Islet precursor cell (in vitro differentiated cells): ENCODE results near the gene ONECUT2.
"Not testable (repeated sequence)": the region's sequence is repeated elsewhere in the genome, so short reads cannot be mapped to it uniquely, and the experiment has no call there.

Experiments used
- DNase-seq: peaks from one replicate; pipeline ENCODE4 v3.0.0-alpha.2; 2018

Gene ONECUT2

DNA sequence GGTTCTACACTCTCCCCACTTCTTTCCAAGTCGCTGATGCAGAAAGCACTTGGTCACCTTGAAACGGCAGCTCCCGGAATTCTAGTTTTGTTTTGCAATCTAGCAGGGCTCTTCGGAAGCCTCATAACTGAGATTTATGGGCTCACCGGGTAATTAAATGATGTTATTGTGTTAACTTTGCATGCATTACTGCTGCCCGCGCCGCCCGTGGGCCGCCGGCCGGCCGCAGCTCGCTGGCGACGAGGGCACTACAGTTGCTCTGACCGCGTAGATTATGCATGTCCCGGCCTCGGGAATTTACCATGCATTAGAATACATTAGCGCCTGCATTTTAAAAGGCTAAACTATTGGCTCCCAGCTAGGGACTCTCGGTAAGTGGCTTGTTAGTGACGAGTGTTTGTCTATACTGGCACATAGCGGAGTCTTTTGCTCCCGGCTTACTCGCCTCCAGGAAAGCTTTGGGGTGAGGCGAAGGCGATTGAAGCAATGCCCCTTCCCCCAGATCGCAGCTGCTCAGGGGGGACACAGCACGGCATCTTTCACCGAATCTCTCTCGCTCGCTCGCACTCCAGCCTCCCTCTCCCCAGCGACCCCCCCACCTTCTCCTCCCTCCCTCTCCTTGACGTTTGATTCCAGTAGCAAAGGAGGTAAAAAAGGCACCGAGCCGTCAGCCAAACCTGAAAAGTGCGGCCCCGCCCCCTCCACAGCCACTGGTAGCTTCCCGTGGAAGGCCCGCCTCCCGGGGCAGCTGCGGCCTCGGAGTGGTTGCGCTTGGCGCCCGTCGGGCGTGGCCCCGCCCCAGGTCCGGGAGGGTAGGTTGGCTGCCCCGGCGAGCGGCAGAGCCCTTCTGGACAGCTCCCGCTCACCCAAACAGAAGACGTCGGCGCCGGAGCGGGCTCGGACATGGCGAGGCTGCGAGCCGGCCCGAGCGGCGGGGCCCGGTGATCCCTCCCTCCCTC is at the start of gene ONECUT2:
Gene ONECUT2, plus strand, starts transcription at position 839 of the 959 bp plus-strand sequence. CDS start 343 bp downstream, outside the sequence.
- peak; percentile 98 for DNase-seq

DNA sequence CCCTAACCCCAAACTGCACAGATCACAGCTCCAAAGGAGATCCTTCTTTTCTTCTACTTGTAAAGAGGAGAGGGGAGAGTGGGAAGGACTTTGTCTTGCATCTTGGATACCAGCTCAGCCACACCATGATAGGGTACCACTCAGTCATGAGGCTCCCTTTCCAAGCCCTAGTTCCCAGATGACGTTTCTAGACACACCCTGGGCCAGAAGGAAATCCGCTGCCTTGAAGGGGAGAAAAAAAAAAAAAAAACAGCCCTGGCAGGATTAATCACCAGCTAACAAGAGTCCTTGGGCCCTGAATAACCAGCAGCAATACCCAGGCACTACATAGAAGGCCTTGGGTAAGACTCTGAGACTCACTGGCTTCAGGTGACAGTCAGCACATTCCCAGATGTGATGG is 45.9 kb upstream of the ONECUT2 start:
- no peak for DNase-seq

DNA sequence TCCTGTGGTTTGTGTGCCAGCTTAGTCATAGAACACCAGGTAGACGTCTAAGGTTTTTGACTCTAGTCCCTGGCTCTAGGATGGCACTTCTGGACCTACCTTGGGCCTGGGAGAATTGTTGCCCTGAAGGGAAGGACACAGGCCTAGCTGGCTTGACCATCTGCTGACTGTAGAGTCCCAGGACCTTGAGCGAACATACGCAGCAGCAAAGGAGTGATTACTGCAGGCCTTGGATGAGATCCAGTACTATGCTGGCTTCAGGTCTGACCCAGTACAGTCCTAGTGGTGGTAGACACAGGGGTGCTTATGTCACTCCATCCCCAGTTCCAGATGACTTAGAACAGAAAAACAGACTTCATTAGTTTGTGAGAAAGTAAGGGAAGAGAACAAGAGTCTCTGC is 45.1 kb upstream of the ONECUT2 start:
- DNase-seq: no peak

DNA sequence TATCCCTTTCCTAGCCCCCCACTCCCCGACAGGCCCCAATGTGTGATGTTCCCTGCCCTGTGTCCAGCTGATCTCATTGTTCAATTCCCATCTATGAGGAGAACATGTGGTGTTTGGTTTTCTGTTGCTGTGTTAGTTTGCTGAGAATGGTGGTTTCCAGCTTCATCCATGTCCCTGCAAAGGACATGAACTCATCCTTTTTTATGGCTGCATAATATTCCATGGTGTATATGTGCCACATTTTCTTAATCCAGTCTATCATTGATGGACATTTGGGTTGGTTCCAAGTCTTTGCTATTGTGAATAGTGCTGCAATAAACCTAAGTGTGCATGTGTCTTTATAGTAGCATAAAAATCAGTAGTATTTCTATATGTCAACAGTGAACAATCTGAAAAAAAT is 40.4 kb upstream of the ONECUT2 start:
- not testable (repeated sequence) for DNase-seq

DNA sequence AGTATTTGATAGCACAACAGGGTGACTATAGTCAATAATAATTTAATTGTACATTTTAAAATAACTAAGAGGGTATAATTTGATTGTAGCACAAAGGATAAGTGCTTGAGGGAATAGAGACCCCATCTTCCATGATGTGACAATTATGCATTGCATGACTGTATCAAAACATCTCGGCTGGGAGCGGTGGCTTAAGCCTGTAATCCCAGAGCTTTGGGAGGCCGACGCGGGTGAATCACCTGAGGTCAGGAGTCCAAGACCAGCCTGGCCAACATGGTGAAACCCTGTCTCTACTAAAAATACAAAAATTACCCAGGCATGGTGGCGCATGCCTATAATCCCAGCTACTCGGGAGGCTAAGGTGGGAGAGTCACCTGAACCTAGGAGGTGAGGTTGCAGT is 38.3 kb upstream of the ONECUT2 start:
- not testable (repeated sequence) for DNase-seq

DNA sequence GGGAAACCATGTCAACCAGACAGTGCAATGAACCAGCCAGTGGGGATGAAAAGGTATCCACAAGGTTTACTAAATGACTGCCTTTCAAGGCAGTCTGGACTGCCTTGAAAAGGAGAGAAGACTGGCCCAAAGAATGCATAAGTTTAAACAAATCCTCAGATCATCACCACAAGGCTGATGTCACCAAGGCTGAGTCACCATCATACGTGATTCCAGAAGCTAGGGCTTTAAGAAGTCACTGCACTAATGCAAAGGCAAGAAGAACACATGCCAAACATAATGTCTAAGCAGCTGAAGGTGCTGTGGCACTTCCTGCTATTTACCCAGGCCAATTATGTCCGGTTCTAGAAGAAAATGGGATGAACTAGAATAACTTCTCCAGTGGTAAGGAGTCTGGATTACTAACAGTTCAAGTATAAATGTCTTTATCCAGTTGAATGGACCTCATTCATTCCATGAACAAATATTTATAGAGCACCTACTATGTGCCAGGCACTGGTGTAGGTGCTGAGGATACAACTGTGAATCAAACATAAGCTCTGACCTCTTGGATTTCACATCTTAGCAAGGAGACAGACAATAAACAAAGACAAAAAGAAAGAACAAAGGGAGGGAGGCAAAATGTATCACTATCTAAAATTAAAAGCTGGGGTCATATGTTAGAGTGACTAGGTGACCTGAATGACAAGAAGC is 37.6 kb upstream of the ONECUT2 start:
- peak; percentile 82 for DNase-seq

DNA sequence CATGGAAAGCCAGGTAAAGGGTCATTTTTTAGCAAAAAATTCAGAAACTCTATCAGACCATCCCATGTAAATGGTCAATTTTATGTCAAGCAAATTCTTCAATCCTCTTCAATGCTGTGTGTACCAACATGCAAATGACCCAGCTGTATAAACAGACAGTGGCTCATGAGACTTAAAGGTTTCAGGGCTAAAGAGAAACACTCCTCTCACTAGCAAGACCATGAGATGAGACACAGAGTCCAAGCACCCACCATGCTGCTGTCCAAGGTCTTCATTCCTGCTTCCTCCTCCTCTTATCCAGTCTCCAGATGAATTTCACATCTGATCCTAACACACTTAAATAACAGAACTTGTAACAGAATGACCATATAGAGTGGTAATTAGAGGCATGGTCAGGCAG is 30.8 kb upstream of the ONECUT2 start:
- no peak for DNase-seq

DNA sequence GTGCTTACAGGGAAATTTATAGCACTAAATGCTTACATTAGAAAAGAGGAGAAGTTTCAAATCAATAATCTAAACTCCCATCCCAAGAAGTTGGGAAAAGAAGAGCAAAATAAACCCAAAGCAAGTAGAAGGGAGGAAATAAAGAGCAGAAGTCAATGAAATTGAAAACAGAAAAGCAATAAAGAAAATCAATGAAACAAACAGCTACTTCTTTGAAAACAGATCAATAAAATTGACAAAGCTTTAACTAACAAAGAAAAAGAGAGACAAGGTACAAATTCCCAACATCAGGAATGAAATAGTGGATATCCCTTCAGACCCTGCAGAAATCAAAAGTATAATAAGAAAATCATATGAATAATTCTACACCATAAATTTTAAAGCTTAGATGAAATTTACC is 25.5 kb upstream of the ONECUT2 start:
- no peak for DNase-seq

DNA sequence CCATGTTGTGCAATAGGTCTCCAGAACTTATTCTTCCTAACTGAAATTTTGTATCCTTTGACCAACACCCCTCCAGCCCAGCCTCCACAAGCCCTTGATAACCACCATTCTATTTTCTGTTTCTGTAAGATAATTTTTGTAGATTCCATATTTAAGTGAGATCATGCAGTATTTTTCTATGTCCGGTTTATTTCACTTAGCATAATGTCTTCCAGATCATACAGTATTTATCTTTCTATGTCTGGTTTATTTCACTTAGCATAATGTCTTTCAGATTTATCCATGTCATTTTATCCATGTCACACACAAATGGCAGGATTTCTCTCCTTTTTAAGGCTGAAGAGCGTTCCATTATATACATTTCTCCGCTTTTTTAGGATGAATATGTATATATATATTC is 24.4 kb upstream of the ONECUT2 start:
- DNase-seq: no peak

DNA sequence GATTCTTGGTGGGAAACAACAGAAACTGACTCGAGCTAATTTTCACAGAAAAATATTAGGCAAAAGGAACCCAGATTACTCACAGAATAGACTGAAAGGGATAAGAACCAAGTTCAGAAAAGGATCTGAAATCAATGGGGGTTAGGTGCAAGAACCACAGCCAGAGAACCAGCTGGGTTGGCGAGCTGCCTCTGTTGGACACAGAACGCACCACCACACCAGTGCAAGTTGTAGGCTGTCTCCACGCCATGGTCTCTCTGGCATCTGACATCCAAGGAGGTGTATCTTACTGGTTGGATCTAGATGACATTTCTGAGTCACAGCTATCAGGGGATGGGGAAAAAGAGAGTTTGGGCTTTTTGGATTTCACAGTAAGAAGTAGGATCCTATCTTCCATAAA is 18.6 kb upstream of the ONECUT2 start:
- no peak for DNase-seq

DNA sequence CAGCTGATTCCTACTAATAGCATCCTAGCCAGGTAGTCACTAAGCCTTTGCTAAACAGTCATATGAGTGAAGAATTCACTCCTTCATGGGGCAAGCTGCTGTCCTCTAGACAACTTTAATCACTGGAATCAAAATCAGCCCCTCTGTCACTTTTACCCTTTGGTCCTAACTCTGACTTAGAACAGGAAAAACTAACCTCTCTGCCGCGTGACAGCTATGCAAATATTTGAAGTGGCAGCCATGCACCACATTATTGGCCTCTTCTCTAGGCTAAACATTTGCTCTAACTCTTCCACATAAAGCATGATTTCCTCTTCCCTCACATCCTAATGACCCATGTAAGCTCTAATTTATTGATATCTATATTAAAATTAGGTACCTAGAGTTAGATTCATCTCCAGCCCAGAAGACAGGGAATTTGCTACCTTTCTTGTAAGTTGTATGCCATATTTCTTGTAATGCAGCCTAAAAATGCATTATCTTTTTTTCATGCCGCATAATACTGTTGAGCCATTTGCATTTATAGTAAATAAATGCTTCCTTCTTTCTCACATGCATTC is 12.8 kb upstream of the ONECUT2 start:
- DNase-seq: no peak

DNA sequence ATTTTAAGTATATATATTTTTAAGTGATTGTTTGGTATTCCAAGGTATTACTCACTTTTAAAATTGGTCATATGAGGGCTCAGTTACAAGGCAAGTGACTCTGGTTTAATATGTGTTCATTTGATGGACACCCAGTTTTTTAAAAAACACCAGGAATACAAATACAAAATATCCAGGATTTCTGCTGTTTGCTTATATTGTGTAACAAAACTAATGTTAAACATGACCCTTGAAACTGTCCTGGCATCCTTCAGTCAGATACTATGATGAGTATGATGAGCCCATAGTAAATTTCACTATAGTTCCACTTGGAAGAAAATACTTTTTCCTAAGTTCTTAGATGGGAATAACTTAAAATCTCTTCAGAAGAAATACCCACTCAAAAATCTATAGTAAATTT is 11.4 kb upstream of the ONECUT2 start:
- no peak for DNase-seq

DNA sequence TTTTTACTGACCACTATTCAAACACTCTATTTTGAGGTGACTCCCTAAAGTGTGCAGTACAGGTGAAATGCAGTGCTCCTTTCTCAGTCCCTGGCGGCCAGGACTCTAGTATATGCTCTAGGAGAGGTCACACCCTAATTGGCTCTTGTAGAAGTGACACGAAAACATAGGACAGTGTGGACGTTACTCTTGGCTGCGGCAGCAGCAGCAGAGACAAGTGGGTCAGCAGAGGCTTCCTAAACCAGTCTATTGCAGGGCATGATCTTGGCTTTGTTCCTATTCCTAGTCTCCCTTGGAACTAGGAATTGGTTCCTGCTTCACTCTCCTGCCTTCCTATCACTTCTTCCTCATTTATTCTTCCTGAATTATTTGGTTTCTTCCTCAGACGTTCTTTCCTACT is 10.1 kb upstream of the ONECUT2 start:
- no peak for DNase-seq

DNA sequence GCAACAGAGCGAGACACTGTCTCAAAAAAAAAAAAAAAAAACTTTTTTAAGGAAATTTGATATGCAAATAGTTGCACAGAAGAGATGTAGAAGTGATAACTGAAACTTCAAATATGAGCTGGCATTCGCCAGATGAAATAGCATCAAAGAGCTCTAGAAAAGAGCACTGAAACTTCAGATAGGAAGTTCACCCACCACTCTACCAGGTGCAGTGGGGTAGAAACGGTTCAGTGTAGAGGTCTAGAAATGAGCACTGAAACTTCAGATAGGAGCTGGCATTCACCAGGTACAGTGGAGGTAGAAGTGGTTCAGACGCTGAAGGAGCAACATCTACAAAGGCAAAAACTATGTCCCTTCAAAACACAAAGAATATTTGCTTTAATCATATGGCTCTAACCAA is 9.0 kb upstream of the ONECUT2 start:
- DNase-seq: no peak

DNA sequence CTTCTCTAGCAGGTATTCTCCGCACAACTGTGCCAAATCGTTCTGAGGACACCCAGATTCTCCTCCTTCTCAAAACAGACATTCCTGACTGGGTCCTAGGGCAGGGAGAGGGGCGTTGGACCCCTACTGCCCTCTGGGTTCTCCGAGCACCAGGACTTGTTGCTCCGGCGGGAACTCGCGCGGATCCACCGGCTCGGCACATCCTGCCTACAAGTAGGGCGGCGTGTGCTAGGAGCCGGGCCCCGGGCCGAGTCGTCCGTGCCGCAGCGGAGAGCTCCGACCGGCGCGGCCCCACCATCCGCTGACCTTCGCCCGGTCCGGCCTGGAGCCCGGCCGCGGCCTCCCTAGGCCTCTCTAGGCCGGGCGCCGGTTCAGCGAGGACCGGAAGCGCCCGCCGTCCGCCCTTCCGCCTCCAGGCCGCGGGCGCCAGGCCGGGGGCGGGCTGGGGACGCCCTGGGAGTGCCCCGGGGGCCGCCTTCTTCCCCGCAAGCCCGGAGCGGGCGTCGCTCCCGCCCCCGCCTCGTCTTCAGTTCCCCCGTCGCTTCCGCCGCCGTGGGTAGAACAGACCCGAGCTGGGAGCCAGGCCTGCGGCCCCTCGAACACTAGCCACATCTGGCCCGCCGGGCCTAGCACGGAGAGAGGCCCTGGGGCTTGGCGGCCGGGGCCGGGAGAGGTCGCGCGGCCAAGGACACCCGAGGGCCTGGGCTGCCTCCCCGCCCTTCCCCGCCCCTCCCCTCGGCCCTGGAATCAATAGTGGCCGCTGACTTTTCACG is 7.6 kb upstream of the ONECUT2 start:
- DNase-seq: peak; percentile 60

DNA sequence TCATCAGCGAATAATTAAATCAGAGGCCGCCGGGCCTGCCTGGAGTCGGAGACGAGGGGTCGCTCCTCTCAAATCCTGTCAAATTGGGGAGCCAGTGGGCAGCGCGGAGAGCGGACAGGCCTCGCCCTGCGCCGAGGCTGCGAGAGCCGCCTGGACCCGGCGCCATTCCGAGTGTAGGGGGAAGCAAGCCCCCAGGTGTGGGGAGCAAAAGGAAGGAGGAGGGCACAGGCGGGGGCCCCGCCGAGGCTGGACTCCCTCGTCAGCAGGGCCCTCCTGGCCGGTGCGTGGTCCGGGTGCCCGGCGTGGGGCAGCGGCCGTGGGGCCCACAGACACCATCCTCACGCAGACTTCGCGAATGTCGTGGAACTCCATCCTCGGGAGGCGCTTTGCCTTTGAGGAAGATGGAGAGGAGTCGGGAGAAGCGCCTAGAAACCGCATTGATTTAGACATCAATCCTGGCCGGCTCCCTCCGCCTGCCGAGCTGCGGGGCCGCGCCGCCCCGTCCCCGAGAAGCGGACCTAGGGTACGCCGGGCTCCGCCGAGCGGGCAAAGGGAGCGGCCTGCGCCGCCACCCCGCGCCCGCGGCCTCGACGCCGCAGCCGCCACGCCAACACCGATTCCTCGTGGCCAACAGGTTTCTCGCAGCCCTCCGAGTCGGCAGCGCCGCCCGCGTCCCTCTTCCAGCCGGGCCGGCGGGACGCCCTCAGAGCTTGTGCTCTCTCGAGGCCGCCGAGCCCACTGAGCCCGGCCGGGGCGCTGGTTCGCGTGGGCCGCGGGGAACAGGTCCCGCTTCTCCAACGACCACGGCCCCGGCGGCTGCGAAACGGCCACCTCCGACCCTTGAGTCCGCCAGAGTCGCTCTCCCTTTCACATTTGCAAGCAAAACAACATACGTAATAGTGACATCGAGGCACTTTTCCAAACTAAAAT is 6.7 kb upstream of the ONECUT2 start:
- DNase-seq: peak; percentile 56

DNA sequence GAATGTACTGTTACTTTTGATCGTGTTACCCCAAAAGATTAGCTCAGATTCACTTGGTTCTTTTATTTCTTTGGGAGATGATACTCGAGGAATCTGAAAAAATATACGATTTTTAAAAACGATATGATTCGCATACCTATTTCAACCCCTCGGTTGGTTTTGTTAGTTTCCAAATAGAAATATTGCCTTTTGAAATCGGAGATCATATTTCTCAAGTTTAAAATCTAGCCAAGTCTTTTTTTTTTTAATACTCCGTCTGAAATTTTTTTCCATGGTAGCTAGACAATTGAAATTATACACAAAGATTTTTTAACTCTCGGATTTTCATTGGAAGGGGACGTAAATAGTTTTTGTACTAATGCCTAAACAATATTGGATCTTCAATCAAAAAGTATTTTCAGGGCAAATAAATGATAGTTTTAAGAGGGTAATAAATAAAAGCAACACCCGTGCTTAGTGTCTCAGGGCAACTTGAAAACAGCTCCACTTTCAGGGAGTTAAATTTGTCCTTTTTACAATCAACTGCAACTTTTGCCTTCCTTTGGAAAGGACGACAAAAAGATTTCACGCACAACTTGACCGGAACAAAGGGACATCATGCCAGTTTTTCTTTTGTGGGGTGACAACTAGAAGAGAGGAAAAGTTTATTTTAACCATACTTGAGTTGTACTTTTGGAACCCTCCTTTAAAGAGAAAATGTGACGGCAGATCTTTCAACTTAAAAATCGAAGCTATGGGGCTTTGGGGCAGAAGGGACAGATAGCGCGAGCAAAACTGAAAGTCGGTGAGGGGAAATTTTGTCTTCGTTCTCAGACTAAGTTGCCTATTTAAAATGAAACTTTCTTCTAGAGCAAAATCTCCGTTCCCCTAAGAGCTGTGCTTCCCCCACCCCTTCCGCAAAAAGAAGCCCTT is 5.8 kb upstream of the ONECUT2 start:
- DNase-seq: no peak

DNA sequence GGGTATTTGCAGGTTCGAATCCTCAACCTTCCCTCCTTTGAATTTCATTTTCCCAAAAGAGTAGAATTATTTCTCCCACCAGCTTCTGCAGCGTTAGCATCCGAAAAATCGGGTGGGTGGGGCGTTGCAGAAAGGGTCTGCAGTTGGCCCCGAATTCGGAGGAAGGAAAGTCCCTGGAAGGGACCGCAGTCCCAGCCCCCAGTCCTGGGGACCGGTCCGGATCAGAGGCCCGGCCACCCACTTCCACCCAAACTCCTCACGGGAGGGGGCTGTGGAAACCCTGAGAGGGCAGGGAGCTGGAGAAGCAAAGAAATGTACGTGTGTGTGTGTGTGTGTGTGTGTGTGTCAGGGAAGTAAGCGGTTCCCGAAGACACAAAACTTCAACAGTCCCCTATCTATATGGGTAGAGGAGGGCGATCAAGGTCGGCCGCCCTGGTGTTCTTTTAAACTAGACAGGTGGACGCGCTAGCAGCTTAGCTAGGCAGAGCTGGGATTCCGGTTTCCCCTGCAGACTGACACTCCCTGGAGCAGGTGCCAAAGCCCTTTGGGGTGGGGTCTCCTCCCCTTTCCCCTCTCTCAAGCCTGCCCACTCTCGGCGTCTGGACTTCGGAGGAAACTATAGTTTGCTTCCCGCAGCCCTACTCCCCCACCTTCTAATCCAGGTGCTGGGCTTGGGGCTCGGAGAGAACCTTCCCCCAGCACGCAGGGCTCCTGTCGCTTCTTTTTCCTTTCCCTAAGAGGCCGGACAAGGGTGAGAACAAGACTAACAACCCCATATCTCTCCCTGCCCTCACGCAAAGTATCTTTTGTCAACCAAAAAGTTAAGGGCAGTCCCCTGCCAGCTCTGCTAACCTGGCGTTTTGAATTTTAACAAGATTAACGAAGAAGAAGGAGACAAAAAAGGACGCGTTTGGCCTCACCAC is 4.8 kb upstream of the ONECUT2 start:
- peak; percentile 56 for DNase-seq

DNA sequence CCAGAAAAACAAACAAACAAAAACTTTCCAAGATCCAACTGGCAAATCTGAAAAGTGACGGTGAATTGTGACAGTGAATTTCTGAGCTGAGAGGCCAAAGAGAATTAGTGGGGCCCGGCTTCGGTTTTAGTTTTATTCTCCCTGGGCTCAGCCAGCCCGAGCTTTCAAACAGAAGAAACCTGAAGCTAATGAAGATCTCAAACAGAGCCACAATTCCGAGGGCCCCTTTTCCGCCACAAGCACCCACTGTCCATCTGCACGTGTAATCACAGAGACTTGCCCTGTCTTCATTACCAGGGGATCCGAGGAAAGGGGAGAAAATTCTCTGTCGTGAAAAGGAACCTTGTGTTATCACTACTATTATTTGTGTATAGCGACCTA is 4.2 kb upstream of the ONECUT2 start:
- no peak for DNase-seq
